Esophagus mucosa (tissue), 1 donor: ENCODE measurements around the gene TLCD1. TPM values are rescaled to one million over a fixed set of nuclear protein-coding genes. Genes with fewer than 3 reads are reported as not detected.
A peak's percentile ranks its signal among the peaks of the same experiment; 100 is the strongest.
"Not testable (repeated sequence)": the region's sequence is repeated elsewhere in the genome, so short reads cannot be mapped to it uniquely, and the experiment has no call there.

ENCODE experiments used
- ATAC-seq: fragments of 200-7000 bp; cut with Tn5 transposase; one replicate; pipeline ENCODE4 v1.9.1; 2020
- total RNA-seq: library from RNA; stranded (reverse); gene quantifications from one replicate; pipeline ENCODE4 v1.2.4, GENCODE V29; 2023
- donor health status: DM: yes; HTN: yes; CAD: no.

Gene TLCD1
- total RNA-seq, 1 donor from 2014 or later = 14.7 TPM

GRCh38 chr17:28747051-28747691 is 21.1 kb upstream of the TLCD1 start:
- ATAC-seq = peak; percentile 22

GRCh38 chr17:28746611-28747050 is 20.6 kb upstream of the TLCD1 start:
- peak; percentile 0 for ATAC-seq

GRCh38 chr17:28745786-28746411 is 19.9 kb upstream of the TLCD1 start:
- ATAC-seq = peak; percentile 69

- peak; percentile 0 for ATAC-seq
These were observed 19.1 kb upstream of the TLCD1 start for GRCh38 chr17:28744972-28745785.

- ATAC-seq = no peak
These were observed 18.3 kb upstream of the TLCD1 start for GRCh38 chr17:28744104-28744971.

GRCh38 chr17:28743243-28744103 is 17.4 kb upstream of the TLCD1 start, which contains the start of gene TRAF4:
TRAF4 (plus strand) TSS chr17:28744011; CDS start chr17:28744113, 102 bp downstream.
- ATAC-seq = peak; percentile 60

- ATAC-seq = no peak
These were observed 15.6 kb upstream of the TLCD1 start for GRCh38 chr17:28741358-28742349.

GRCh38 chr17:28740406-28741357 is 14.6 kb upstream of the TLCD1 start:
- ATAC-seq = no peak

GRCh38 chr17:28738680-28739384 is 12.8 kb upstream of the TLCD1 start:
- ATAC-seq = no peak

- ATAC-seq = peak; percentile 77
These were observed 12.0 kb upstream of the TLCD1 start for GRCh38 chr17:28737770-28738679.

GRCh38 chr17:28737316-28737715 is 11.3 kb upstream of the TLCD1 start:
- ATAC-seq = no peak

- ATAC-seq = not testable (repeated sequence)
These were observed 10.1 kb upstream of the TLCD1 start for GRCh38 chr17:28735913-28736769.

- ATAC-seq = peak; percentile 4
These were observed 9.2 kb upstream of the TLCD1 start for GRCh38 chr17:28735242-28735722.

GRCh38 chr17:28734712-28735241 is 8.7 kb upstream of the TLCD1 start:
- ATAC-seq = no peak

- ATAC-seq = no peak
These were observed 7.3 kb upstream of the TLCD1 start for GRCh38 chr17:28733346-28733745.

- ATAC-seq = no peak
These were observed 3.9 kb upstream of the TLCD1 start for GRCh38 chr17:28729950-28730330.
